IMR-90 (cell line): ENCODE data around the gene RALGAPB.

ENCODE experiments used
- CHD1 ChIP-seq: IDR thresholded peaks from 2 replicates; pipeline ENCODE4 v1.6.1; 2012; ENCODE audit warnings: low read depth, low read length, improper control_type of control experiment
- FOS ChIP-seq: fragments of 150-350 bp; IDR thresholded peaks from 2 replicates; pipeline ENCODE4 v1.6.1; 2016; ENCODE audit warnings: low read depth, low read length
- MAFK ChIP-seq: IDR thresholded peaks from 2 replicates; pipeline ENCODE4 v1.6.1; 2012; ENCODE audit warnings: low read depth, low read length, improper control_type of control experiment
- MXI1 ChIP-seq: IDR thresholded peaks from 2 replicates; pipeline ENCODE4 v1.6.1; 2012; ENCODE audit warnings: low read depth, mild to moderate bottlenecking, low read length, moderate library complexity, borderline replicate concordance
- POLR2A ChIP-seq: IDR thresholded peaks from 2 replicates; pipeline ENCODE4 v1.6.1; 2012; ENCODE audit warnings: mild to moderate bottlenecking, low read depth, low read length
- RAD21 ChIP-seq: IDR thresholded peaks from 2 replicates; pipeline ENCODE4 v1.6.1; 2012; ENCODE audit warnings: low read length, improper control_type of control experiment
- RCOR1 ChIP-seq: IDR thresholded peaks from 2 replicates; pipeline ENCODE4 v1.6.1; 2012; ENCODE audit warnings: mild to moderate bottlenecking, low read length, improper control_type of control experiment; ENCODE audit not compliant: insufficient replicate concordance
- RFX5 ChIP-seq: IDR thresholded peaks from 2 replicates; pipeline ENCODE4 v1.8.0; 2012; ENCODE audit warnings: low read depth, mild to moderate bottlenecking, low read length, moderate library complexity
- SMC3 ChIP-seq: fragments of 150-350 bp; IDR thresholded peaks from 2 replicates; pipeline ENCODE4 v1.6.1; 2016; ENCODE audit warnings: low read depth, mild to moderate bottlenecking, antibody characterized with exemption, low read length, moderate library complexity
- USF2 ChIP-seq: fragments of 150-350 bp; IDR thresholded peaks from 2 replicates; pipeline ENCODE4 v1.6.1; 2017; ENCODE audit warnings: mild to moderate bottlenecking, antibody characterized with exemption, low read length, low read depth
- TF ChIP-seq, protein P1 (sequence below): conservative IDR thresholded peaks from 2 replicates; pipeline ENCODE4 v1.5.1; 2012; ENCODE audit warnings: mild to moderate bottlenecking, low read depth, low read length, improper control_type of control experiment

DNA sequence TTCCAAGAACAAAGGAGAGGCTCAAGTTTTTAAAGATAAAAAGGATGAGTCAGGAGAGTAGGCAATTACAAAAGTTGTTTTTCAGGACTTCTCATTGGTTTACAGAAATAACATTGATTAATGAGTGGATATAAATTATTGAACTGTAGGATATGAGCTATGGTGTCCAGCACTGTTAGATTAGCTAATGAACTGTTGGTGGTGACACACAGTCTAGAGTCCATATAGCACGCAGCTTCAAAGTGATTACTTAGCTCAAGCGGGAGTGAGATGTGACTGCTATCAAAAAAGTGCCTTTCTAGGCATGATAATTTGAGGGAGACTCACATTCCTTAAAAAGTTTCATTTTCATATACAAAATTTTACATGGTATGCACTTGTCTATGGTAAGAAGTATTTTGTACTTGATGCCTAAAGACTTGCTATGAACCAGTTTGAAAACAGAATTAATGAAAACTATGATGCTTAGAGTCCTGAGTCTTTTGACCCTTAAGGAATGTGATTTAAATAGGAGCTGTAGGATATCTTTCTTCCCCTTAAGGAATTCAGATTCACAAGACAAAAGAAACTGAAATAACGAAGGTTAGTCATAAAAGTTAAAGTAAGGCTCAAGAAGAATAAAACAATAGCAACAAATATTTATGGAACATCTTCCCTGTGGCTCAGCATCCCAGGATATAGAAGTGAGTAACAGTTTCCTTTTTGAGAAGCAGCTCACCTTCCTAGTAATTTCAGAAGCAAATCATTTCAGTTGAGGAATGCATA lies 86.1 kb downstream of the RALGAPB start:
- TF ChIP-seq POLR2A (no peak), USF2 (no peak), MXI1 (no peak), SMC3 (no peak), FOS (no peak), CHD1 (no peak), RAD21 (no peak), RCOR1 (no peak), RFX5 (no peak), MAFK (no peak)
- TF ChIP-seq, protein P1, sequence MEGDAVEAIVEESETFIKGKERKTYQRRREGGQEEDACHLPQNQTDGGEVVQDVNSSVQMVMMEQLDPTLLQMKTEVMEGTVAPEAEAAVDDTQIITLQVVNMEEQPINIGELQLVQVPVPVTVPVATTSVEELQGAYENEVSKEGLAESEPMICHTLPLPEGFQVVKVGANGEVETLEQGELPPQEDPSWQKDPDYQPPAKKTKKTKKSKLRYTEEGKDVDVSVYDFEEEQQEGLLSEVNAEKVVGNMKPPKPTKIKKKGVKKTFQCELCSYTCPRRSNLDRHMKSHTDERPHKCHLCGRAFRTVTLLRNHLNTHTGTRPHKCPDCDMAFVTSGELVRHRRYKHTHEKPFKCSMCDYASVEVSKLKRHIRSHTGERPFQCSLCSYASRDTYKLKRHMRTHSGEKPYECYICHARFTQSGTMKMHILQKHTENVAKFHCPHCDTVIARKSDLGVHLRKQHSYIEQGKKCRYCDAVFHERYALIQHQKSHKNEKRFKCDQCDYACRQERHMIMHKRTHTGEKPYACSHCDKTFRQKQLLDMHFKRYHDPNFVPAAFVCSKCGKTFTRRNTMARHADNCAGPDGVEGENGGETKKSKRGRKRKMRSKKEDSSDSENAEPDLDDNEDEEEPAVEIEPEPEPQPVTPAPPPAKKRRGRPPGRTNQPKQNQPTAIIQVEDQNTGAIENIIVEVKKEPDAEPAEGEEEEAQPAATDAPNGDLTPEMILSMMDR = no peak
